ENCODE results near the gene PPP6C.

PPP6C gene

GRCh38 chr9:125099816-125100215 is 89.8 kb downstream of the PPP6C start:
- no peak for DNase-seq (ENCODE audit: low read depth in 2 of 3, low spot score in 2 of 3)

Data from activated CD8-positive, alpha-beta memory T cell treated with anti-CD3 and anti-CD28 coated beads for 48 hours (primary cell).